ENCODE data around the gene TET3.

DNA sequence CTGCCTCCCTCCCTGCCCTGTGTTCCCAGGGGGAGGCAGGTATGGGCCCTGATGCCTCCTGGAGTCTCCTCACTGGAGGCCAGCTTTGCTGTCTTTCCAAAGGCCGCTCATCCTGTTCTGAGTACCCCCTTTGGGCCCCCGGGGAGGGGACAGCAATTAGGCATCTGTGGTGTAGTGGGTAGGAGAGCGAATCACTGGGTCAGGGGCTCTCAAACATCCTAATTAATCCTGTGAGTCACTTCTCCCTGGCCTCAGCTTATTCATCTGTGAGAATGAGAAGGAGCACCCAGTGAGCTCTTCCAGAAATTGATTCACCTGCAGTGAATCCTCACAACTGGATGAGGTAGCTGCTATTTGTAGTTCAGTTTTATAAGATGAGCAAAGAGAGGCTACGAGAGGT is 16.4 kb downstream of the TET3 start:
- TF ChIP-seq GATA3 (IDR thresholded peaks at IDR 0.05; ENCODE audit: low read depth, low read length) (no peak), GATA2 (IDR thresholded peaks at IDR 0.05; ENCODE audit: low read depth, low read length) (no peak)

Measured in SH-SY5Y (cell line).